H1 (cell line): ENCODE results near the gene HDX.

Experiments
- EP300 ChIP-seq, 2 experiments: IDR thresholded peaks; 1 replicate in 1 of 2; 2 replicates in 1 of 2; pipeline ENCODE4 v1.6.1; 2011 to 2012; ENCODE audit warnings: low read depth in 2 of 2, low read length in 2 of 2, mild to moderate bottlenecking in 2 of 2, borderline replicate concordance in 1 of 2, inconsistent platforms in 1 of 2, moderate library complexity in 1 of 2
- HDAC6 ChIP-seq: IDR thresholded peaks from one replicate; pipeline ENCODE4 v1.7.1; 2012; ENCODE audit warnings: low read depth, mild to moderate bottlenecking, inconsistent platforms, low read length, moderate library complexity
- MAFK ChIP-seq: IDR thresholded peaks from 2 replicates; pipeline ENCODE4 v1.6.1; 2012; ENCODE audit warnings: low read depth, mild to moderate bottlenecking, improper control_type of control experiment, low read length
- POLR2AphosphoS5 ChIP-seq: IDR thresholded peaks from 2 replicates; pipeline ENCODE4 v1.6.1; 2011; ENCODE audit warnings: low read depth, low read length
- SP1 ChIP-seq: IDR thresholded peaks from 2 replicates; pipeline ENCODE4 v1.6.1; 2011; ENCODE audit warnings: low read depth, low read length
- SP2 ChIP-seq: IDR thresholded peaks from 2 replicates; pipeline ENCODE4 v1.6.1; 2012; ENCODE audit warnings: mild to moderate bottlenecking, low read length, inconsistent platforms
- TF ChIP-seq, protein P1 (sequence below), 3 experiments: IDR thresholded peaks; 1 replicate in 2 of 3; 2 replicates in 1 of 3; pipeline versions ENCODE4 v1.5.1 to v1.6.1; 2011; ENCODE audit warnings: low read length in 3 of 3, mild to moderate bottlenecking in 3 of 3, inconsistent platforms in 2 of 3, low read depth in 1 of 3, moderate library complexity in 1 of 3; ENCODE audit not compliant: insufficient read depth in 1 of 3; ENCODE audit errors: control extremely low read depth in 1 of 3

- TF ChIP-seq MAFK (no peak), HDAC6 (no peak), SP1 (no peak), EP300 (IDR thresholded peaks at IDR 0.05; ENCODE audit: borderline replicate concordance in 1 of 2, low read depth in 2 of 2, low read length in 2 of 2) (no peak), POLR2AphosphoS5 (no peak), SP2 (no peak)
- TF ChIP-seq, protein P1, sequence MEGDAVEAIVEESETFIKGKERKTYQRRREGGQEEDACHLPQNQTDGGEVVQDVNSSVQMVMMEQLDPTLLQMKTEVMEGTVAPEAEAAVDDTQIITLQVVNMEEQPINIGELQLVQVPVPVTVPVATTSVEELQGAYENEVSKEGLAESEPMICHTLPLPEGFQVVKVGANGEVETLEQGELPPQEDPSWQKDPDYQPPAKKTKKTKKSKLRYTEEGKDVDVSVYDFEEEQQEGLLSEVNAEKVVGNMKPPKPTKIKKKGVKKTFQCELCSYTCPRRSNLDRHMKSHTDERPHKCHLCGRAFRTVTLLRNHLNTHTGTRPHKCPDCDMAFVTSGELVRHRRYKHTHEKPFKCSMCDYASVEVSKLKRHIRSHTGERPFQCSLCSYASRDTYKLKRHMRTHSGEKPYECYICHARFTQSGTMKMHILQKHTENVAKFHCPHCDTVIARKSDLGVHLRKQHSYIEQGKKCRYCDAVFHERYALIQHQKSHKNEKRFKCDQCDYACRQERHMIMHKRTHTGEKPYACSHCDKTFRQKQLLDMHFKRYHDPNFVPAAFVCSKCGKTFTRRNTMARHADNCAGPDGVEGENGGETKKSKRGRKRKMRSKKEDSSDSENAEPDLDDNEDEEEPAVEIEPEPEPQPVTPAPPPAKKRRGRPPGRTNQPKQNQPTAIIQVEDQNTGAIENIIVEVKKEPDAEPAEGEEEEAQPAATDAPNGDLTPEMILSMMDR (IDR thresholded peaks at IDR 0.05; ENCODE audit: control extremely low read depth in 1 of 3, insufficient read depth in 1 of 3, low read depth in 1 of 3, low read length in 3 of 3) = no peak
These were observed 13.8 kb downstream of the HDX start for GRCh38 chrX:84488426-84488825.
